NCI-H1694 treated with DMSO at 0.1 percent for 48 hours (cell line): Measurements from ENCODE around the gene CCDC148.
"Not testable (repeated sequence)": the region's sequence is repeated elsewhere in the genome, so short reads cannot be mapped to it uniquely, and the experiment has no call there.

Experiments
- DNase-seq: peaks from one replicate; lab custom pipeline; 2025; lab: John Stamatoyannopoulos, UW

CCDC148 gene

DNA sequence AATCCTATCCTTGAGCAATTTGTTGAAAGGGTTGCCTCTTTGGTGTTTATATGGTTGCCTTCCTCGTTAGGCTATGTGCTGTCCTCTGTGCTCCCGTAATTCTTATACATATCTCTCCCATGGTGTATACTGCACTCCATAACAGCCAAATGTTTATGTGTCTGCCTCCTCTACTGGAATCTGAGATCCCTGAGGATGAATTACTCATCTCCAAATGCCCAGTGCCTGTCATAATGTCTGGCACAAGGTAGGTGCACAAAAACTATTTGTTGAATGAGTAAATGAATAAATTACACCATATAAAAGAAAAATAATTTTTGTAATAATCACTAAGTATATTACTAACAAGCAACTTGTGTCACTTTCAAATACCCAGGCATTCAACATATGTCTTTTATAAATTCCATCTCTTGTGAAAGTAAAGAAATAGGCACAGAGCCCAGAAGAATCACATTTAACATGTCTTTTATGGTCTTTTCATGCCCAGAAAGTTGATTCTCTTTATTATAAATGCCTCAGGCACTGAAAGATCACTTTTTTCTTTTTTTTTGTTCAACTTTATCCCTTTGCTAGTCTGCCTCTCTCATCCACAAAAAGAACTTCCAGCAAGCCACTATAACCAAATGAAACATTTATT, 164.9 kb downstream of the CCDC148 start:
- DNase-seq, result no peak

DNA sequence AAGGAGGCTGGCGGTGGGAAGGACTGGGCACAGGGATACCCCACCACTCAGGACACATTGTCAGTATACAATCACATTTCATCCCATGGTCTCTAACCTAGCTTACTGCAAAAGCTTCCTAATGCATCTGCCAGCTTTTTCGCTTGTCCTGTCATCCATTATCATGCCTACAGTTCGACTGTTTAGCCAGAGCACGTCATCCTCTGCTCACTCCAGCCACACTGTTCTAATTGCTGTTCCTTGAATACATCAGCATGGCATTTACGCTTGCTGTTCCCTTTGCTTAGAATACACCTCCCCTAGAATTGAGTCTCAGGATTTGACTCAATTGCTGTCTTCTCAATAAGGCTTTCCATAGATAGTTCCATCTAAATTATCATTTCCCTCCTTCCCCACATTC, 166.3 kb downstream of the CCDC148 start:
- DNase-seq, result no peak

DNA sequence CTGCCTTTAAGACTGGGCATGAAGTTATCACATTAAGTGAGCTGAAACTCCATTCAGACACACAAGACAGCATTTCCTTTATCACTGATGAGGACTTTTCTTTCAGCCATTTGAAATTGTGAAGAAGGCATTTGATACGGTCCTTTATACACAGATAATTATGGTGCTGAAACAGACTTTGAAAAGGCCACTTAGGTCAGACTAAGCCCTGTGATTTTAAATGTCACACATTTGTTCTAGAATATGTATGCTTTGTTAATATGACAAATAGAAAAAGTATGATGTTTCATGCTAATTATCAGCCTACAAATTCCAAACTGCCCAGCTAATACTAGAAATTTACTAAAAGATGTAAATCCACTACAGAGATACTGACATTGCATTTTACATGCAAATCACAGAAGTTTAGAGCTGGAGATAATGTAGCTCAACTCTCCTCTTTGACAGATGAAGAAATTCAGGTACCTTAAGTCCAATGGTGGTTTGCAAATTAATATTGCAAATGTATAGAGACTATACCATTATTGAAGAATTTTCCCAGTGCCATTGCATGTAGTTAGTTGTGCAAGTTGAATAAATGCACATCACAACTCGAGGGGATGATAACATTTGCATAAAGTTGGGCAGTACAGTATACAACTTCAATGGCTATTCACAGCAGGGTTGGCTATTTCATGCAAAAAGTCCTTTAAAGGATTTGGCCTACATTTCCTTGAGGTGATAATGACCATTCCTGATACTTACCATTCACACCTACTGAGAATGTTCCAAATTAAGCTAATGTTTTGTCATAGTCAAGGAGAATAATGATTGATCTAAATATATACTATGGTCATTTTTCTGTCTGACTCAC, 179.7 kb downstream of the CCDC148 start:
- no peak for DNase-seq

DNA sequence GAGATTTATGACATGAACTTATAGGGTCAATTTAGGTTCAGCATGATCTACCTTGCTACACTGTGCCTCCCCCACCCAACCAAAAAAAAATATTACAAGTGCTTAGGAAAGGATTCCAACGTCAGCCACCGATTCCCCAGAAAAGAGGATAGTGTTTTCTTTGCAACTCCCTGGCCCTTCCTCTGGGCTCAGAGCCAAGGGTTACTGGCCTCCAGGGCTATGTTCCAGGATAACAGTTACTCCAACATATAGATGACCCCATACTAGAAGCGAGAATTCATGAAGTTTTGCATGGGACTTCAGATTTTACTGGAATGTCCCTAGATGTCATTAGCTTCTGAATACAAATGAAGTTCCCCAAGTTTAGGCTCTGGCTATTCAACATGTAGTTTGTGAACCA, 182.8 kb downstream of the CCDC148 start:
- DNase-seq, result no peak

DNA sequence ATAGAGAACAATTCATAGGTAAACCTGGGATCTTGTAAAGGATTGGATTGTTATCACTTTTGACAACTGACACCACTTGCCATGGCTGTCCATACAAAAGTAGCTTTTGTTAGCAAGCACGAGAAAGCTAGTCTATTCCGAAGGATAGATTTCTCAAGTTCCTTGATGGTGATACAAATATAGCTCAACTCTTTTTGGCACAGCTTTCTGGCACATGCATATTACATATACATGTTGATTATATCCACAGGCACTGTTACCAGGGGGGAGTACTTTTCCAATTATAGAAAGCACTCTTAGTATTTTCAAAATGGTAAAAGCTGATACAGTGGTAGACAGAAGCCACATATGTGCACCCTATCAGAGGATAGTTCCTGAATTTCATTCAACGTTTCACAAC, 186.0 kb downstream of the CCDC148 start:
- DNase-seq, result no peak

DNA sequence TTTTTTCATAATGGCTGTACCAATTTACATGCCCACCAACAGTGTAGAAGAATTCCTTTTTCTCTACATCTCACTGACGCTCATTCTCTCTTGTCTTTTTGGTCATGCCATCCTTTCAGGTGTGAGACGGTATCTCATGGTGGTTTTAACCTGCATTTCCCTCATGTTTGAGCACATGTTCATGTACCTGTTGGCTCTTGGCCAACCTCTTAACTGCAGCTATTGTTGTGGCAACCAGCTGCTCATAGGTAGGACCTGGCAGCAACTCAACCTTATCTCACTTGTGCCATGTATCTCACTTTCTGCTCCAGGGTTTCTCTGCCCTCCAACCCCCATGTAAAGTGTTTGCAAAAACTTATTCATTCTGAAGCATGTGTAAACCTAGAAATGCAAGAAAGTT, 187.4 kb downstream of the CCDC148 start:
- no peak for DNase-seq

DNA sequence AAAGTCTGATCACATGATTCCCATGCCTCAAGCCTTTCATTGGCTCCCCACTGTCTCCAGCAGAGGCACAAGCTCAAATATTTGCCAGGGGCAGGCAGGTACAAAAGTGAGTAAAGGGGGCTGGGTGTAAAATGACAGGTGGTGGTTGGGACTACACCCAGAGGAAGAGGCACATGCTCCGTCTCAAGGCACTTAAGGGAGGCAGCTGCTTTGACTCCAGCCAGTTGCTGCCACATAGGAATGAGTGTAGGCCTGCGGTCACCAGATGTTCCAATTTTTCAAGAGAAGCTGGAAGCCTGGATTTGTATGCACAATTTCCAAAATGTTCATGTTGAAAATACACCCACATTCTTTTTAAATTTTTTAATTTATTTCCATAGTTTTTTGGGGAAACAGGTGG, 190.4 kb downstream of the CCDC148 start:
- no peak for DNase-seq

DNA sequence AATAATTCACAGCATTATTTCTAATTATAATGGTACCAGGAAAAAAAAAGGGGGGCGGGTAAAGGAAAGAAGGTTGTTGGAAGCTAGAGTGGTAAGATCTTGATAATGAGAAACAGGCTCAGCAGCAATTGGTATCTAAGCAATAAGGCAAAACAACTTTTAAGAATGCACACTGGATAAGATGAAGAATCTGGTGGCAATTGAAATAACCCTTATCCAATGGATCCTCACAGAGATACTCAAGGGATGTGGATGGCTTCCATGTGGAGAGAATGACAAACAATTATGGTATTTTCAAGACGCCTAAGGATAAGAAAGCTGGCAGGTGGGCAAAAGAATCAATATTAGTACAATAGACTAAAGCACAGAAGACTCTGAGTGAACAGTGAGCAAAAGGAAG, 201.3 kb downstream of the CCDC148 start:
- no peak for DNase-seq

DNA sequence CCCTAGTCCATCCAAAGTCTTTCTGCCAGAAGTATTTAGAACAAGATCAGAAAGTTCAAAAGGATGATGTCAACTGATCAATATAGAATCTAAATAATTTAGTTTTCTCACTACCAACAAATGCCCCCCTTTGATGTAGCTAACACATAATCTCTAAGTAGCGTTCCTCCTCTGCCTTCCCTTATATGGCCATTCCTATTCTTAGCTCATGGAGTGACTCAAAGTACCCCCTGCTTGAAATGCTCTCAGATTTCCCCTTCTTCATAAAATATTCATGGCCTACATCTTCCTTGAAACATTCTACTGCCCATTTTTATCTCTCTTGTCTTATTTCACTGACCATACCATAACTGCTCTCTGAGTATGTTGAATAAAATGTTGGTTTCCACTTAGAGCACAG, 203.4 kb downstream of the CCDC148 start:
- DNase-seq, result no peak

DNA sequence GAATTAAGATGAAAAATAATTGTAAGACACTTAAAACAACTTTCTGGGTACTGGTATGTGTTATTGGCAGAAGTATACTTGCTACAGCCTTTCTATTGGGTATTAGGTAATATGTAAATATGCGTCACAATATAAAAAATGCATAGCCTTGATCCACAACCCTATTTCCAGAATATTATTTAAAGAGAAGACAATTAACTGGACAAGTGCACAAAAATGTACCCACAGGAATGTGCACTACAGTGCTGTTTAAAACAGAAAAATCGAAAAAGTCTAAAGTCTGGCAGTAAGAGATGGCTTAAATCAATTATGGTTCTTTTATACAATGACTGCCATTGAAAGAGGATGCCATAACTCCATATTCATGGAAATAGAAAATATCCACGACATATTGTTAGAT, 205.2 kb downstream of the CCDC148 start:
- no peak for DNase-seq

DNA sequence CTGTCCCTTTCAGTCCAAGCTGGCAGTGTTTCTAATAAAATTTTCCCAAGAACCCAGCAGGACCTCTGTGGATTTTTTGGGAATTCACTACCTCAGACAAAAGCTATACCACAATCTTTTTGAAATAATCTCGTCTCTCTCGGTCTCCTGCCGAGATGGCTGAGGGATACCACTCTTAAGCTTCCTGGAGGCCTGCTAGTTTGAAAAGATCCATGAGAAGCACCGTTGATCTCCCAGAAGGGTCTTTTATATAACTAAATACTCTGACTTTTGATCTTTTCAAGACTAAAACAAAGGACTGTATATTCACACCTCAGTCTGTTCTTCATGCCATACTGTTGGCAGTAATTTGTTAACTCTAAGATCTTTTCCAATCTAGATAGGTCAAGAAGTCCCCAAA, 213.2 kb downstream of the CCDC148 start:
- DNase-seq, result no peak

DNA sequence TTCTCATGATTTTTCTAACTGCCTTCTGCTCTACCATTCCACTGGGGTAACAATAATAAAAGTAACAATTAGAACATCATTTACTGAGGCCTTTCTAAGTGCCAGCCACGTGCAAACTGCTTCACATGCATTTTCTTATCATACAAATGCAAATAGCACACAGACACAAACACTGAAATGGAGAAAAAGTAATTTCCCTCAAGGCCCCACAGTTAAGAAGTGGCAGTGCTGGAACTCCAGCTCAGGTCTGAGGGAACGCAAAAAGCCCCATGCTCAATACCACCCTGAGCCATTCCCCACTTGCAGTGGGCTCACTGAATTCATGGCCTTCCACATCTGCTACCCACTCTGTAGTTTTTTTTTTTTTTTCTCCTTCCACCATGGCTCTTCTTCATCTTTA, 214.3 kb downstream of the CCDC148 start:
- no peak for DNase-seq

DNA sequence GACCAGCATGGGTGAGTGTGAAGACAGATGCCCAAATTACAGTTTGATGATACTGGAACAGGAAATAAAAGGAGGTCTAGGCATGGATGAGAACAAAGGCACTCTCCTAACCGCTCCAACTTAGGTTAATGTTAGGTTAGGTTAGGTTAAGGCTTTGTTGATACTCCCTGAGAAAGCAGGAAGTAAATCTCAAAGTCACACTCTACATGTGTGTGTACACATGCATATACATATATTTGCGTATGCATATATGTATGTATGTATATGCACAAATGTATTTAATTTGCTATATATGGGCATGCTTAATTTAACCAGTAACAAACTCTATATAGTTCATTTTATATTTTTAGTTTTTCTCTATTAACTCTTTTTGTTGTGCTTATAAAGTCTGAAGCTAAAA, 215.6 kb downstream of the CCDC148 start:
- no peak for DNase-seq

DNA sequence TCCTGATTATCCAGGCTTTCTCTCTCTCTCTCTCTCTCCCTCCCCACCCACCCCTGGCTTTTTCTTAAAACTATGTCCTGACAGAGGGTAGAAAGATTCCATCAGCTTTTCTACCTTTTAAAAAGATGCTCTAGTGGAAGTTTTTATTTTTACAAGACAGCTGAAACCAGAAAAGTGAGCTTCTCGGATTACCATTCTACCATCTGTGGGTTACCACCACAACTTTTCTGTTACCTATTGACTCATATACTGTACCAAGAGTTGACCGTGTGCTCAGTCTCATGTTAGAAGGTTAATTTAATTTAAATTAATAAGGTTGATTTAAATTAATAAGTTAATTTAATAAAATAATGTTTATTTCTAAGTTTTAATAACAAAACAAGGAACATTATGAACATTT, 217.3 kb downstream of the CCDC148 start:
- no peak for DNase-seq

DNA sequence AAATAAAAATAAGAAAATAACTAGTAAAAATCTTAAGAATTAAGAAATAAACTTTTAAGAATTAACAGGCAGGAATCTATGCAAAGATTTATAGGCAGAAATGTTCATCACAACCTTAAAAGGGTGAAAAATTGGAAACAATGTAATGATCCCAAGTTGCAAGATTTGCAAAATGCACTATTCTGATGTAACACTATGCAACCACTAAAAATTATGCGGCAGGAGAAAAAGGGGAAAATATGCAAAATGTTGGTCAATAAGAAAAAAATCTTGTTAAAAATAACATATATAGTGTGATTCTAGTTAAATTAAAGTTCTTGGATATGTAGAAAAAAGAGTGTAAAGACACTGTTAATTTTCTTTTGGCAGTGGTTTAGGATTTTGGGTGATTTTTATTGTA, 222.1 kb downstream of the CCDC148 start:
- DNase-seq, result no peak

DNA sequence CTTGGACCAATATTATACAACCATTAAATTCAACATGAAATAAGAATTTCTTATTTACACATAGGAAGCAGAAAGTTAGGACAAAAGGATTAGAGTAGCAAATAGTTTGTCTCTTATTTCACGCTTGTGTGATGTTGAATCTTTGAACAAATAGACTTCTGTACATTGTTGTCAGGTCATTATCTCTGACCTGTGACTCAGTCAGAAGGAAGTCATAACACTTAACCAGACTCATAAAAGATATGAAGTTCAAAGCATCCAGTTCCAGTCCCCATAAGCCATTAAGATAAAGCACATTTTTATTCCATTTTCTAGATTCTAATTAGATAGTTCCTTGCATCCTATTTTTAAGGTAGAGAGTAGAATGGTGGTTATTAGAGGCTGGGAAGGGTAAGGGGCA, 224.1 kb downstream of the CCDC148 start:
- DNase-seq, result no peak

DNA sequence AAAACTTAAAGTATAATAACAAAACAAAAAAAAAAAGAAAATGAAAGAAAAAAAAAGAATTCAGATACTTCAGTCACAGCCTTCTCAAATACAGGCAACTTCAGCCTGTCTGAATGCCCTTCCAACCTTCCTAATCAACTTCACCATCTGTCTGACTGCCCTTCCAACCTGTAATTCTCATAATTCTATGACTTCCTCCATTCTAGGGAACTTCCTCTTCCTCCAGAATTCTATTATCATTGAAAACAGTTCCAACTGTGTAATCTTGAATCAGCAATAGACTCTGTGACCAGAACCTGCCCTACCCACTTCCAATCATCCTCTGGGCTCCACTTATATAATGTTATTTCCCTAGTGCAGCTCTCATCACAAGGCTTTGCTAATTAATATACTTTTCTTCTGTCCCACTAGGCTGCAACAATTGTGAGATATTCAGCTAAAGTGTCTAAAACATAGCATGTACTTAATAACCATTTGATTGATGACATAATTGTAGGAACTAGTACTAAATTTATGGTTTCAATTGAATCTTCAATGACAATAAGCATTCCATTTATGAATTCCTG, 227.5 kb downstream of the CCDC148 start:
- no peak for DNase-seq

DNA sequence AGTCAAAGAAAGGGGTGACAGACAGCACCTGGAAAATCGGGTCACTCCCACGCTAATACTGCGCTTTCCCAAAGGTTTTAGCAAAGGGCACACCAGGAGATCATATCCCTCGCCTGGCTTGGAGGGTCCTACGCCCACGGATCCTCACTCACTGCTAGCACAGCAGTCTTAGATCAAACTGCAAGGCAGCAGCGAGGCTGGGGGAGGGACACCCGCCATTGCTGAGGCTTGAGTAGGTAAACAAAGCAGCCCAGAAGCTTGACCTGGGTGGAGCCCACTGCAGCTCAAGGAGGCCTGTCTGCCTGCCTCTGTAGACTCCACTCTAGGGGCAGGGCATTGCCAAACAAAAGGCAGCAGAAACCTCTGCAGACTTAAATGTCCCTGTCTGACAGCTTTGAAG, 233.5 kb downstream of the CCDC148 start:
- DNase-seq, result not testable (repeated sequence)

DNA sequence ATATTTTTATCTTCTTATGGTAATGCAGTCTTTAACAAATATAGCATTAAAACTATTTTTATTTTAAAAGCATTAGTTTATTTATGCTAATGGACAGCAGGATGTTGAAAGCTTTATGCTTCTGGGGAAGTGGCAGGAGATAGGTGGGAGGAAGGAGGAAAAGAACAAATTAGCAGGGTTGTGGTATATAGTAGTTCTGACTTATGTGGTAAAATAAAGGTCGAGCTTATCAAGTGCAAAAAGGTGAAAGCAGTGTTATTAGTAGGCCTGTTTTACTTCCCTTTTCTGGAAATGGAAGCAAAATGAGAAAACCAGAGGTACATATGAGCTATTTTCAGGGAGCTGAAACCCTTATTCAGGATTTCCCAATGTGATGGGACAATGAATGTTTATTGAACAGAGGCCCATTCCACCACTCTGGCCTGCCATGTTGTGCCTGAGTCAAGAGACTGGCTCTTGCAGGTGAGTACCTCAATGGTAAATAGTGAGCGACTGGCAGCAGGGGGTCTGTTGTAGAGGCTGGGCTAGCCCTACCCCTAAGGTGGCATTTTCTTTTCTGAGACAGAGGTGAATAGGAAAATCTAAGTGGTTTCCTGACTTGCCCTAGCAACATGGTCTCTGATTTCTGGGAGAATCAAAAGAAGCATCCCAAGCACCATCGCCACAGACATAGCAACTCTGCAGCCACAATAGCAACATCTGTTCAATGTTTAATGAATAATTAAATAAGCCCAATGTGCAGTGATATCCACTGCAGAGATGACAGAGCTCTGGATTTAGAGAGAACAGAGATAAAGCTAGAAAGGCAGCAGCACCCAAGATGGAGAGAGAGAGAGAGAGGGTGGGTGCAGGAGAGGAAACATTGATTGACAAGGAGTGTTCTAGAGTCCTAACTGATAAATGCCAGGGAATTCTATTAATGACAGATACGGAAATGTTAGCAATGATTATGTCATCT, 235.2 kb downstream of the CCDC148 start:
- peak; percentile 46 for DNase-seq

DNA sequence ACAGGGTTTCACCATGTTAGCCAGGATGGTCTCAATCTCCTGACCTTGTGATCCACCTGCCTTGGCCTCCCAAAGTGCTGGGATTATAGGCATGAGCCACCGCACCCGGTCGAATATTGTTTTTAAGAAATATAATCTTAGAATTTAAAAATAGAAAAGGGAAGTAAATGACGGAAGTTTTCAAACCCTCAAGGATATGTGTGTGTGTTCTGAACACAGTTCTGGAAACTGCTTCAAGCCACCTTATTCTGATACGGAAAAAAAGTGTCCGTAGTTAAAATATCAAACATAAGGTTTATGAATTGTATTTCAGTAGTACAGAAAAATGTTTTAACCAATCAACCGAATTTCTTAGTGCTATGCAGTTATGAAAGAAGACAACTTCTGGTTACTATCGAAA, 239.0 kb downstream of the CCDC148 start:
- no peak for DNase-seq

DNA sequence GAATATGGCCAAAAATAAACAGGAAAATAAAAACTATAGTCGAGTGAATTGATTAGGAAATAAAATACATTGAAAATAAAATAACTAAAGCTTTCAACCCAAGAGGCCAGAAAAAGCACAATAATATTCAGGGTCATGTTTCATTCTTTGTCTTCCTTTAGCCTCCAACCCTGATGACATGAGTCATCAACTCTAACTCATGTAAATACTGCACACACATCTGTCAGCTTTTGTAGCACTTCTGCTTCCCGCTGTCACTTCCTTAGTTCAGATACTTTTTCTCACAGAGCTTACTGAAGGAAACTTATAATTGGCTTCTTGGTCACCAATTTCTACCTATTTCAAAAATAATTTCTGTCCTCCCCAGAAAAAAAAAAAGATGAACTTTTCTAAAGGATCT, 242.1 kb downstream of the CCDC148 start:
- DNase-seq, result peak; percentile 81

DNA sequence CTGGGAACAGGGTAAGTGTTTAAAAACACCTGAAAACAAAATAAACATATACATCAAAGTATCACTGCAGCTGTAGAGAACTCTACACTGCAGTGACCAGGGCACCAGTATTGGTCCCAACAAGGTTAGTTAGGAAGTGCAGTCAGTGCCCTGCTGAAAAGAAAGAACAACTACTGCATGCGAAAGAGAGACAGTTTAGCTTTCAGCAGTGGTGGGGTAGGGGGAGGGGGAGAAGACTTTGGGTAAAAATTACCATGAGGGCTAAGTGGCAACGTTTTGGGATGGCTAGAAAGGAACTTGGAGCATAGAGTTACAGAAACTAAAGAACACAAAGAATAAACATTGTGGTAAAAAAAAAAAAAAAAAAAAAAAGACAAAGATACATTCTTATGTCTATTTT, 242.8 kb downstream of the CCDC148 start:
- DNase-seq, result no peak
